ENCODE measurements around the gene NOTO. TPM values are rescaled to one million over a fixed set of nuclear protein-coding genes. Genes with fewer than 3 reads are reported as not detected.
A peak's percentile ranks its signal among the peaks of the same experiment; 100 is the strongest.
"Not testable (repeated sequence)": the region's sequence is repeated elsewhere in the genome, so short reads cannot be mapped to it uniquely, and the experiment has no call there.

NOTO gene
- total and polyA plus RNA-seq, 2 experiments from 2014 or later, result not detected

DNA sequence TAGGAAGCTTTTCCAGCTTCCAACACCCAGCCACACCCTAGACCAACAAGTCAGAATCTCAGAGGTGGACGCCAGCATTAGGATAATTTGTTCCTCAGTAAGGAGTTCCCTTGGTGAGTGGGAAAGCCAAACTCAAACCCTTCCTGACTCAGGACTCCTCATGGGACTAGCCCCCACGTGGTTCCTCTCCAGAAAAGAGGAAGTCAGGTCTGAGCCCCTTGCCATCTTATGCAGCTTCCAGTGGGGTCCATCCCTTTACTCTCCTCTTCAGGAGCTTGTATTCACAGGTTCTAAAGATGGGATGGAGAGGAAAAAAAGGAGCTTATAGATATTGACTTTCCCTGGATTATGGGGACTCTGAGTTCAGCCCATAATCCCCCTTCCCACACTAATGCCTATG, 14.8 kb upstream of the NOTO start:
- H4K20me1 ChIP-seq (ENCODE audit: insufficient read depth, poor library complexity, severe bottlenecking), result no peaks in the 10 kb centered on the region
- no peaks in the 10 kb centered on the region for H3K79me2 ChIP-seq
- H3K4me2 ChIP-seq, result no peak overlapping the region
- 49% methylated on average over 2 of the region's 2 CpGs for WGBS (ENCODE audit: low lambda C conversion rate, missing lambda C conversion rate)
- no peaks in the 10 kb centered on the region for H3K9me2 ChIP-seq (replicated peaks; ENCODE audit: insufficient read depth)
- no peaks in the 10 kb centered on the region for H3K9me3 ChIP-seq (ENCODE audit: low read depth)
- no peak overlapping the region for H3K27ac ChIP-seq
- DNase-seq (ENCODE audit: low spot score), result no peak
- no peak overlapping the region for H2AFZ ChIP-seq
- TF ChIP-seq, protein P1, sequence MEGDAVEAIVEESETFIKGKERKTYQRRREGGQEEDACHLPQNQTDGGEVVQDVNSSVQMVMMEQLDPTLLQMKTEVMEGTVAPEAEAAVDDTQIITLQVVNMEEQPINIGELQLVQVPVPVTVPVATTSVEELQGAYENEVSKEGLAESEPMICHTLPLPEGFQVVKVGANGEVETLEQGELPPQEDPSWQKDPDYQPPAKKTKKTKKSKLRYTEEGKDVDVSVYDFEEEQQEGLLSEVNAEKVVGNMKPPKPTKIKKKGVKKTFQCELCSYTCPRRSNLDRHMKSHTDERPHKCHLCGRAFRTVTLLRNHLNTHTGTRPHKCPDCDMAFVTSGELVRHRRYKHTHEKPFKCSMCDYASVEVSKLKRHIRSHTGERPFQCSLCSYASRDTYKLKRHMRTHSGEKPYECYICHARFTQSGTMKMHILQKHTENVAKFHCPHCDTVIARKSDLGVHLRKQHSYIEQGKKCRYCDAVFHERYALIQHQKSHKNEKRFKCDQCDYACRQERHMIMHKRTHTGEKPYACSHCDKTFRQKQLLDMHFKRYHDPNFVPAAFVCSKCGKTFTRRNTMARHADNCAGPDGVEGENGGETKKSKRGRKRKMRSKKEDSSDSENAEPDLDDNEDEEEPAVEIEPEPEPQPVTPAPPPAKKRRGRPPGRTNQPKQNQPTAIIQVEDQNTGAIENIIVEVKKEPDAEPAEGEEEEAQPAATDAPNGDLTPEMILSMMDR (IDR thresholded peaks at IDR 0.05; ENCODE audit: poor library complexity), result no peak
- TF ChIP-seq EZH2phosphoT487 (IDR thresholded peaks at IDR 0.05; ENCODE audit: low read depth, severe bottlenecking, unreplicated experiment) (no peak), EZH2 (IDR thresholded peaks at IDR 0.05; ENCODE audit: borderline replicate concordance) (no peak)
- H3K36me3 ChIP-seq (replicated peaks; ENCODE audit: insufficient read depth, low read depth), result no peaks in the 10 kb centered on the region
- H3K4me3 ChIP-seq, result no peak overlapping the region
- H3K27me3 ChIP-seq, result peaks cover 3% of the 10 kb centered on the region
- peaks cover 8% of the 10 kb centered on the region for H3K4me1 ChIP-seq (ENCODE audit: insufficient read depth)

DNA sequence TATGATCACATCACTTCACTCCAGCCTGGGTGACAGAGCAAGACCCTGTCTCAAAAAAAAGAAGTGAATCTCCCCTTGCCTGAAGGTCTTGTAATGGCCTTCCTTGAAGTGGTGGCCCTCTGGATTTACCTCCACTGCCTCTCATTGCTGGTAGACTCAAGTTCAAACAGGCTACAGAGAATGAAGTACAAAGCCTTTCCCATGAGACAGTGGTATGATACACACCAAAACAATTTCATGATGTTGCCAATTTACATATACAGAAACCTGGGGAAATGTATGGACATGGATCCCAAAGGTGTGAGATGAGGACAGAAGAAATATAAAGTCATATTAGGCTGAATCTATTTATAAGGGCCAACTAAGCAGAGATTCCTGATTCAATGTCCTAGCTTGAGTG, 4.8 kb upstream of the NOTO start:
- H3K27me3 ChIP-seq, result peaks cover 32% of the 10 kb centered on the region
- TF ChIP-seq EZH2 (IDR thresholded peaks at IDR 0.05; ENCODE audit: borderline replicate concordance) (no peak), EZH2phosphoT487 (IDR thresholded peaks at IDR 0.05; ENCODE audit: low read depth, severe bottlenecking, unreplicated experiment) (no peak)
- TF ChIP-seq, protein P1 (IDR thresholded peaks at IDR 0.05; ENCODE audit: poor library complexity), result no peak

DNA sequence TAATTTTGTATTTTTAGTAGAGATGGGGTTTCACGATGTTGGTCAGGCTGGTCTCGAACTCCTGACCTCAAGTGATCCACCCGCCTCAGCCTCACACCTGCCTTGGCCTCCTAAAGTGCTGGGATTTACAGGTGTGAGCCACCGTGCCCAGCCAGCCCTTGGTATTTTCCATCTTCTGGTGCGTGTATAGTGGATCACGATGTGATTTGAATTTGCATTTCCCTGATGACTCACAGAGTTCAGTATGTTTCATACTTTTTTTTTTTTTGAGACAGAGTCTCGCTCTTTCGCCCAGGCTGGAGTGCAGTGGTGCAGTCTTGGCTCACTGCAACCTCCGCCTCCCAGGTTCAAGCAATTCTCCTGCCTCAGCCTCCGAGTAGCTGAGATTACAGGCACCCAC, 2.1 kb upstream of the NOTO start:
- peaks cover 56% of the 10 kb centered on the region for H3K27me3 ChIP-seq

More for the DNA sequence above, 4.8 kb upstream of the NOTO start:
- H3K36me3 ChIP-seq (replicated peaks; ENCODE audit: insufficient read depth, low read depth), result no peaks in the 10 kb centered on the region
- H3K27ac ChIP-seq, result no peak overlapping the region
- H3K9me3 ChIP-seq (ENCODE audit: low read depth), result no peaks in the 10 kb centered on the region
- no peaks in the 10 kb centered on the region for H3K9me2 ChIP-seq (replicated peaks; ENCODE audit: insufficient read depth)
- no peaks in the 10 kb centered on the region for H4K20me1 ChIP-seq (ENCODE audit: insufficient read depth, poor library complexity, severe bottlenecking)
- H3K4me3 ChIP-seq, result no peak overlapping the region
- H2AFZ ChIP-seq, result no peak overlapping the region
- no peaks in the 10 kb centered on the region for H3K79me2 ChIP-seq
- H3K4me1 ChIP-seq (ENCODE audit: insufficient read depth), result peaks cover 13% of the 10 kb centered on the region
- H3K4me2 ChIP-seq, result no peak overlapping the region
- no peak for DNase-seq (ENCODE audit: low spot score)

DNA sequence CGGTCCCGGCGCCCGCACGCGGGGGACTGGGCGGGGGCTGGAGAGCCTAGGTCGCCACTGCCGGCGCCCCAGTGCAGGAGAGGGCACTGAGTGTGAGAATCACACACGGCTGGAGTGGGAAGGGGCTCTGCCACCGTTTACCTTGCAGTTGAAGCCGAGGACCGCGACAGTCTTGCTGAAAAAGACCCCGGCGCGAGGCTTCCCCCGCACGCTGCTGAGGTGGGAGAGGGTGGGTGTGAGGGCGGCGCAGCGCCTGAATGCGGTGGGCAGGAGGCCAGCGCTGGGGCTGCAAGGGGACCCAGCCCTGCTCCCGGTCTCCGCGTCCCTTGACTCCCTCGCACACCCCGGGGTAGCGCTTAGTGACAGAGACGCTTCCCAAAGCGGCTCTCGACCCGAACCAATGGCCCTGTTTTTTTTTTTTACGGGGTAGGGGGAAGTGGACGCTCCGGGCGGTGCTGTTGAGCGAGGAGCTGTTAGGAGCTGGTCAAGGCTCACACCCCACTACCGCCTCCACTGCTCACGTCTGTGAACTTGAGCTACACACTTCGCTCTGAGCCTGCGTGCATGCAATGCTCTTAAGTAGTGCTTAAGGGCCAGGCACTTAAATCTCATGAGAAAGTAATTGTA, 794 bp downstream of the NOTO start:
- DNase-seq (ENCODE audit: low spot score), result peak; percentile 38

More for the DNA sequence above, 2.1 kb upstream of the NOTO start:
- H4K20me1 ChIP-seq (ENCODE audit: insufficient read depth, poor library complexity, severe bottlenecking); H3K36me3 ChIP-seq (replicated peaks; ENCODE audit: insufficient read depth, low read depth); H3K9me2 ChIP-seq (replicated peaks; ENCODE audit: insufficient read depth); H3K27ac ChIP-seq; H3K9me3 ChIP-seq (ENCODE audit: low read depth); H3K4me2 ChIP-seq; DNase-seq (ENCODE audit: low spot score); H3K79me2 ChIP-seq; H3K4me3 ChIP-seq; H2AFZ ChIP-seq: not testable (repeated sequence)
- H3K4me1 ChIP-seq (ENCODE audit: insufficient read depth), result peaks cover 15% of the 10 kb centered on the region
- 89% methylated on average over 7 of the region's 10 CpGs for WGBS (ENCODE audit: low lambda C conversion rate, missing lambda C conversion rate)

More for the DNA sequence above, 794 bp downstream of the NOTO start:
- Histone ChIP-seq H3K4me3 (no peak overlapping the region), H2AFZ (peak overlapping the region; percentile 71), H3K4me2 (peak overlapping the region; percentile 91), H3K27ac (no peak overlapping the region), H3K36me3 (replicated peaks; ENCODE audit: insufficient read depth, low read depth) (no peaks in the 10 kb centered on the region), H3K9me3 (ENCODE audit: low read depth) (no peaks in the 10 kb centered on the region), H3K79me2 (no peaks in the 10 kb centered on the region), H3K27me3 (peaks cover 62% of the 10 kb centered on the region), H3K4me1 (ENCODE audit: insufficient read depth) (peaks cover 15% of the 10 kb centered on the region), H4K20me1 (ENCODE audit: insufficient read depth, poor library complexity, severe bottlenecking) (no peaks in the 10 kb centered on the region), H3K9me2 (replicated peaks; ENCODE audit: insufficient read depth) (no peaks in the 10 kb centered on the region)
- 5% methylated on average over 35 of the region's 44 CpGs for WGBS (ENCODE audit: low lambda C conversion rate, missing lambda C conversion rate)
- TF ChIP-seq, protein P1 (IDR thresholded peaks at IDR 0.05; ENCODE audit: poor library complexity), result no peak
- peak; percentile 51 for TF ChIP-seq EZH2 (IDR thresholded peaks at IDR 0.05; ENCODE audit: borderline replicate concordance)
- no peak for TF ChIP-seq EZH2phosphoT487 (IDR thresholded peaks at IDR 0.05; ENCODE audit: low read depth, severe bottlenecking, unreplicated experiment)

Measured in hepatocyte (in vitro differentiated cells).